H9 (cell line): ENCODE data around the gene TAF1. TPM values are rescaled to one million over a fixed set of nuclear protein-coding genes. Genes with fewer than 3 reads are reported as not detected.

Experiments
- DNase-seq: peaks from one replicate; pipeline ENCODE4 v3.0.0-alpha.2; 2017
- H2AFZ ChIP-seq: one replicate; pipeline ENCODE4 v1.6.1; 2013; ENCODE audit warnings: mild to moderate bottlenecking, low read length, control low read depth, moderate library complexity
- H2AK5ac ChIP-seq: 2 replicates; pipeline ENCODE4 v1.6.1; 2013; ENCODE audit warnings: low read length, control low read depth, mixed read lengths; ENCODE audit not compliant: insufficient read length
- H2BK120ac ChIP-seq: one replicate; pipeline ENCODE4 v1.6.1; 2013; ENCODE audit warnings: low read depth, mild to moderate bottlenecking, low read length, control low read depth, inconsistent platforms; ENCODE audit not compliant: poor library complexity, severe bottlenecking
- H2BK12ac ChIP-seq: 2 replicates; pipeline ENCODE4 v1.6.1; 2013; ENCODE audit warnings: low read length, control low read depth, mixed read lengths, low read depth; ENCODE audit not compliant: insufficient read length
- H2BK15ac ChIP-seq: 2 replicates; pipeline ENCODE4 v1.6.1; 2013; ENCODE audit warnings: low read depth, low read length, control low read depth
- H2BK20ac ChIP-seq: one replicate; pipeline ENCODE4 v1.6.1; 2013; ENCODE audit warnings: low read depth, mild to moderate bottlenecking, low read length, control low read depth, inconsistent platforms; ENCODE audit not compliant: poor library complexity, severe bottlenecking
- H2BK5ac ChIP-seq: 2 replicates; pipeline ENCODE4 v1.6.1; 2013; ENCODE audit warnings: low read length, control low read depth, mixed read lengths; ENCODE audit not compliant: insufficient read length
- H3K14ac ChIP-seq: 2 replicates; pipeline ENCODE4 v1.6.1; 2013; ENCODE audit warnings: low read length, control low read depth; ENCODE audit not compliant: insufficient read depth
- H3K18ac ChIP-seq: 2 replicates; pipeline ENCODE4 v1.6.1; 2013; ENCODE audit warnings: low read depth, mild to moderate bottlenecking, mixed read lengths, low read length, control low read depth; ENCODE audit not compliant: insufficient read length
- H3K23ac ChIP-seq: 2 replicates; pipeline ENCODE4 v1.6.1; 2013; ENCODE audit warnings: low read length, control low read depth, mixed read lengths, low read depth; ENCODE audit not compliant: insufficient read length
- H3K23me2 ChIP-seq: 2 replicates; pipeline ENCODE4 v1.6.1; 2013; ENCODE audit warnings: low read depth, mild to moderate bottlenecking, mixed read lengths, low read length, control low read depth; ENCODE audit not compliant: insufficient read length, poor library complexity, severe bottlenecking
- H3K27ac ChIP-seq: 2 replicates; pipeline ENCODE4 v1.5.1; 2013; ENCODE audit warnings: low read length, control low read depth, mixed read lengths, low read depth; ENCODE audit not compliant: insufficient read length
- H3K27me3 ChIP-seq: 2 replicates; pipeline ENCODE4 v1.6.1; 2013; ENCODE audit warnings: low read length, control low read depth, inconsistent platforms; ENCODE audit not compliant: insufficient read depth
- H3K4ac ChIP-seq: 2 replicates; pipeline ENCODE4 v1.6.1; 2013; ENCODE audit warnings: low read depth, mild to moderate bottlenecking, control low read depth, inconsistent platforms, low read length, moderate library complexity
- H3K4me1 ChIP-seq: 2 replicates; pipeline ENCODE4 v1.6.1; 2013; ENCODE audit warnings: low read length, control low read depth, inconsistent platforms; ENCODE audit not compliant: insufficient read depth
- H3K4me2 ChIP-seq: 2 replicates; pipeline ENCODE4 v1.6.1; 2013; ENCODE audit warnings: low read length, control low read depth, mixed read lengths; ENCODE audit not compliant: insufficient read length, insufficient read depth
- H3K56ac ChIP-seq: 2 replicates; pipeline ENCODE4 v1.6.1; 2013; ENCODE audit warnings: low read depth, mild to moderate bottlenecking, mixed read lengths, low read length, control low read depth; ENCODE audit not compliant: insufficient read length
- H3K79me1 ChIP-seq: 2 replicates; pipeline ENCODE4 v1.6.1; 2013; ENCODE audit warnings: low read depth, mild to moderate bottlenecking, moderate library complexity, low read length, control low read depth, inconsistent platforms; ENCODE audit not compliant: insufficient read depth, poor library complexity, severe bottlenecking
- H3K79me2 ChIP-seq: 2 replicates; pipeline ENCODE4 v1.6.1; 2013; ENCODE audit warnings: low read length, control low read depth, inconsistent platforms; ENCODE audit not compliant: insufficient read depth
- H3K9ac ChIP-seq: 2 replicates; pipeline ENCODE4 v1.6.1; 2013; ENCODE audit warnings: low read length, control low read depth, mixed read lengths; ENCODE audit not compliant: insufficient read length; ENCODE audit errors: extremely low read depth
- H3K9me3 ChIP-seq: one replicate; pipeline ENCODE4 v1.6.1; 2013; ENCODE audit warnings: low read depth, low read length, inconsistent platforms; ENCODE audit not compliant: control insufficient read depth
- H3T11ph ChIP-seq: one replicate; pipeline ENCODE4 v1.6.1; 2013; ENCODE audit warnings: mild to moderate bottlenecking, low read length, control low read depth, inconsistent platforms
- H4K20me1 ChIP-seq: one replicate; pipeline ENCODE4 v1.6.1; 2013; ENCODE audit not compliant: control insufficient read depth, insufficient read length, insufficient read depth
- H4K5ac ChIP-seq: 2 replicates; pipeline ENCODE4 v1.6.1; 2013; ENCODE audit warnings: low read depth, mild to moderate bottlenecking, mixed read lengths, low read length, control low read depth; ENCODE audit not compliant: insufficient read length
- H4K8ac ChIP-seq: replicated peaks from 2 replicates; pipeline ENCODE4 v1.6.1; 2013; ENCODE audit warnings: low read length, control low read depth, mixed read lengths, low read depth; ENCODE audit not compliant: insufficient read length
- H4K91ac ChIP-seq: 2 replicates; pipeline ENCODE4 v1.6.1; 2013; ENCODE audit warnings: low read depth, mild to moderate bottlenecking, moderate library complexity, mixed read lengths, low read length, control low read depth; ENCODE audit not compliant: insufficient read length
- H3K27ac Mint-ChIP-seq, 3 experiments: 2 replicates in 2 of 3; 3 replicates in 1 of 3; pipeline ENCODE4 v1.8.0; 2020 to 2021; ENCODE audit warnings: mixed read lengths in 3 of 3, mild to moderate bottlenecking in 1 of 3, moderate library complexity in 1 of 3
- H3K27me3 Mint-ChIP-seq: 2 replicates; pipeline ENCODE4 v1.8.0; 2021; ENCODE audit warnings: low read depth, mild to moderate bottlenecking, moderate library complexity, mixed read lengths
- H3K36me3 Mint-ChIP-seq, 3 experiments: 2 replicates in 2 of 3; 3 replicates in 1 of 3; pipeline ENCODE4 v1.8.0; 2020 to 2021; ENCODE audit warnings: low read depth in 3 of 3, mixed read lengths in 3 of 3; ENCODE audit not compliant: insufficient read depth in 1 of 3
- H3K4me1 Mint-ChIP-seq, 2 experiments: 2 replicates each; pipeline ENCODE4 v1.8.0; 2020; ENCODE audit warnings: mixed read lengths in 2 of 2
- H3K4me3 Mint-ChIP-seq, 2 experiments: 2 replicates in 1 of 2; 3 replicates in 1 of 2; pipeline ENCODE4 v1.8.0; 2020 to 2021; ENCODE audit warnings: mild to moderate bottlenecking in 2 of 2, mixed read lengths in 2 of 2, moderate library complexity in 1 of 2
- H3K9me3 Mint-ChIP-seq, 2 experiments: 2 replicates in 1 of 2; 3 replicates in 1 of 2; pipeline ENCODE4 v1.8.0; 2020; ENCODE audit warnings: mild to moderate bottlenecking in 2 of 2, mixed read lengths in 2 of 2, moderate library complexity in 1 of 2
- WGBS: extraction: QIAGEN DNeasy Blood & Tissue Kit; methylation state at CpG from one replicate; pipeline ENCODE4 v1.1.7; 2013; ENCODE audit warnings: missing lambda C conversion rate, low lambda C conversion rate, mixed read lengths; ENCODE audit not compliant: insufficient read length; ENCODE audit errors: extremely low coverage; 5-methylcytosine and 5-hydroxymethylcytosine counted together
- total RNA-seq: library from RNA; stranded (reverse); gene quantifications from 2 replicates; pipeline ENCODE4 v1.2.1, GENCODE V29; 2021
- TF ChIP-seq, protein P1 (sequence below): fragments of 200-600 bp; sonication (generic); conservative IDR thresholded peaks from 3 replicates; pipeline ENCODE4 v1.8.0; 2021; ENCODE audit warnings: antibody characterized with exemption, mild to moderate bottlenecking

The TAF1 gene
- total RNA-seq, 1 experiment from 2014 or later = 32.2 TPM

GRCh38 chrX:71372388-71372787, 6.2 kb downstream of the TAF1 start:
- Histone ChIP-seq H4K20me1 (no peaks in the 10 kb centered on the region), H3K23ac (no peak overlapping the region), H2BK120ac (no peak overlapping the region), H3K18ac (no peak overlapping the region), H3K9me3 (peaks cover 8% of the 10 kb centered on the region), H3K79me2 (peaks cover under 1% of the 10 kb centered on the region; the same call in 1 of the 2 replicates), H4K91ac (no peak overlapping the region), H3T11ph (no peak overlapping the region), H3K14ac (no peak overlapping the region), H4K8ac (no peak overlapping the region), H2AK5ac (no peak overlapping the region), H3K27me3 (no peaks in the 10 kb centered on the region), H2BK15ac (no peak overlapping the region), H3K4me2 (no peak overlapping the region), H3K23me2 (peaks cover under 1% of the 10 kb centered on the region), H2BK20ac (no peak overlapping the region), H3K79me1 (no peaks in the 10 kb centered on the region), H3K4ac (no peak overlapping the region), H2AFZ (no peak overlapping the region), H2BK5ac (no peak overlapping the region), H3K27ac (no peak overlapping the region), H3K4me1 (no peaks in the 10 kb centered on the region), H3K9ac (no peak overlapping the region), H2BK12ac (no peak overlapping the region), H3K56ac (no peak overlapping the region), H4K5ac (no peak overlapping the region)
- Mint-ChIP-seq H3K27ac (no peak overlapping the region), H3K27me3 (no peaks in the 10 kb centered on the region; the same call in none of the 2 replicates), H3K4me3 (no peak overlapping the region), H3K9me3 (peaks cover 66 to 68% of the 10 kb centered on the region in 2 experiments), H3K4me1 (peaks cover under 1 to 7% of the 10 kb centered on the region in 2 experiments; a peak in 3 of 4 replicates), H3K36me3 (peaks cover 44 to 77% (median 75%) of the 10 kb centered on the region in 3 experiments)
- TF ChIP-seq, protein P1, sequence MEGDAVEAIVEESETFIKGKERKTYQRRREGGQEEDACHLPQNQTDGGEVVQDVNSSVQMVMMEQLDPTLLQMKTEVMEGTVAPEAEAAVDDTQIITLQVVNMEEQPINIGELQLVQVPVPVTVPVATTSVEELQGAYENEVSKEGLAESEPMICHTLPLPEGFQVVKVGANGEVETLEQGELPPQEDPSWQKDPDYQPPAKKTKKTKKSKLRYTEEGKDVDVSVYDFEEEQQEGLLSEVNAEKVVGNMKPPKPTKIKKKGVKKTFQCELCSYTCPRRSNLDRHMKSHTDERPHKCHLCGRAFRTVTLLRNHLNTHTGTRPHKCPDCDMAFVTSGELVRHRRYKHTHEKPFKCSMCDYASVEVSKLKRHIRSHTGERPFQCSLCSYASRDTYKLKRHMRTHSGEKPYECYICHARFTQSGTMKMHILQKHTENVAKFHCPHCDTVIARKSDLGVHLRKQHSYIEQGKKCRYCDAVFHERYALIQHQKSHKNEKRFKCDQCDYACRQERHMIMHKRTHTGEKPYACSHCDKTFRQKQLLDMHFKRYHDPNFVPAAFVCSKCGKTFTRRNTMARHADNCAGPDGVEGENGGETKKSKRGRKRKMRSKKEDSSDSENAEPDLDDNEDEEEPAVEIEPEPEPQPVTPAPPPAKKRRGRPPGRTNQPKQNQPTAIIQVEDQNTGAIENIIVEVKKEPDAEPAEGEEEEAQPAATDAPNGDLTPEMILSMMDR = no peak
- no peak for DNase-seq
- WGBS = no CpG with 5 or more reads among the region's 4 CpGs
